Progenitor cell of endocrine pancreas (in vitro differentiated cells): Measurements from ENCODE around the gene KLRC3. TPM values are rescaled to one million over a fixed set of nuclear protein-coding genes. Genes with fewer than 3 reads are reported as not detected.

Experiments used
- DNase-seq: peaks from one replicate; pipeline ENCODE4 v3.0.0; 2021; ENCODE audit warnings: low spot score; ENCODE audit not compliant: unreplicated experiment
- H3K27ac Mint-ChIP-seq: 2 replicates; pipeline ENCODE4 v1.8.0; 2021; ENCODE audit warnings: mild to moderate bottlenecking, moderate library complexity, mixed read lengths
- H3K27me3 Mint-ChIP-seq: 2 replicates; pipeline ENCODE4 v1.8.0; 2021; ENCODE audit warnings: mixed read lengths
- H3K36me3 Mint-ChIP-seq: 2 replicates; pipeline ENCODE4 v1.8.0; 2022; ENCODE audit warnings: mixed read lengths; ENCODE audit not compliant: insufficient read depth
- H3K4me1 Mint-ChIP-seq: 2 replicates; pipeline ENCODE4 v1.8.0; 2021; ENCODE audit warnings: low read depth, mixed read lengths
- H3K4me3 Mint-ChIP-seq: 2 replicates; pipeline ENCODE4 v1.8.0; 2021; ENCODE audit warnings: low read depth, mild to moderate bottlenecking, moderate library complexity, mixed read lengths
- H3K9me3 Mint-ChIP-seq: 2 replicates; pipeline ENCODE4 v1.8.0; 2021; ENCODE audit warnings: low read depth, mixed read lengths
- CTCF ChIP-seq: fragments of 200-600 bp; sonication (generic); IDR thresholded peaks from one replicate; pipeline ENCODE4 v1.5.0; 2021; ENCODE audit warnings: antibody characterized with exemption, mild to moderate bottlenecking; ENCODE audit not compliant: unreplicated experiment
- total RNA-seq: library from RNA; stranded (reverse); gene quantifications from 2 replicates; pipeline ENCODE4 v1.2.1, GENCODE V29; 2021

The KLRC3 gene
- total RNA-seq, 1 donor from 2014 or later: not detected

DNA sequence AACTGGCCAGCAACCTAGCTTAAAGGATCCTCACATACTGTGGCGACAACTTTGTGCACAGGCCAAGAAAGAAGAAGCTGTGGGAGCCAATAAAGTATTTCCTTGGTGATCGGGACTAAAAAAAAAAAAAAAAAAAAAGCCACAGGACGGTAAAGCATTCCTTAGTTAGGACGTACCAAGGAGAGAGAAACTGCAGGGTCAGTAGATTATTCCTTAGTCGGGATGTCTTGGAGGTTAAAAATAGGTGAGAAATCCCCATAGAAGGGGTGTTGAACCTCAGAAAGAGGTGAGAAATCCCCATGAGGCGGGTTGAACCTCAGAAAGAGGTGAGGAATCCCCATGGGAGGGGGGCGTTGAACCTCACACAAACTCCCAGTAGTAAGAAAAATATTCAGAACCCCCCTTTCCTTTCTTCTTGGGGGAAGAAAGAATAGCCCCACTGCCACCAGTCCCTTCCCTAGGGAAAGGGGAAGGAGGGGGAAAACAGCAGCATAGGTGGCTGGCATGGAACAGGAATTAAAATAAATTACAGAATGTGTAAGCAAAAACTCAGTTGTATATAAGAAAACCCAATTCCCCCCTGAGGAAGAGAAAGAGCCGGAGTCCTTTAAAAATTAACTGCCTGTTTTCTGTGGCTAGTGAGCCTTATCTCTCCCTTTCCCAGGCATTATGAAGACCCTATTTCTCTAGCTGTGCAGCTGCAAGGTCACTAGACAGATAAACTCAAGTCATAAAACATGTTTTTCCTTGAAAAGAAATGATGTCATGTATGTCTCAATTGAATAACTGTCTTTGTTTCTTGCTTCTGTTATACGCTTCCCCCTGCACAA, 57.4 kb downstream of the KLRC3 start:
- no peak for TF ChIP-seq CTCF
- H3K27me3 Mint-ChIP-seq: no peaks in the 10 kb centered on the region
- H3K4me1 Mint-ChIP-seq: peaks cover 34% of the 10 kb centered on the region
- H3K9me3 Mint-ChIP-seq: peaks cover 2% of the 10 kb centered on the region
- H3K4me3 Mint-ChIP-seq: no peak overlapping the region
- peaks cover 15% of the 10 kb centered on the region for H3K36me3 Mint-ChIP-seq
- no peak overlapping the region for H3K27ac Mint-ChIP-seq
- no peak for DNase-seq

DNA sequence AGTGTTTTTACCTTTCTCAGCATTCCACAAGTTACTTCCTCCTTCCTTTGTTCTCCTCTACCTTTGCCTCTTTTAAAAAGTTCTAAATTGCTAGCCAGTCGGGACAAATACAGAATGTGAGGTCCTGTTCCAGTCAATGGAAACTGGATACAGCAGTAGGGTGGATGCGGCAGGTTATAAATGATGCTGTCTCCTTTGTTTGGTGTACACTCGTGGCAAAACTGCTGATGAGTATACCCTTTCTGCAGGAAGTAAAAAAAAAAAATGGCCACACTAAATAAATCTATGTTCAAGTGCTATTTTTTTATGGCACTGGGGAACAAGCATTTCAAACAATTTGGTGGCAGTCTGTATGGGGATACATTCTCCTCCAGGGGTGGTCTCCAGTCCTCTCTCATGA, 58.1 kb downstream of the KLRC3 start:
- no peaks in the 10 kb centered on the region for H3K27me3 Mint-ChIP-seq
- no peaks in the 10 kb centered on the region for H3K9me3 Mint-ChIP-seq
- DNase-seq: no peak
- peaks cover 11% of the 10 kb centered on the region for H3K36me3 Mint-ChIP-seq
- H3K4me1 Mint-ChIP-seq: peaks cover 32% of the 10 kb centered on the region
- H3K4me3 Mint-ChIP-seq: no peak overlapping the region
- H3K27ac Mint-ChIP-seq: no peak overlapping the region
- no peak for TF ChIP-seq CTCF

Other genes starting within 250 kb of the KLRC3 start
- gene OLR1, start 248.5 kb downstream of the KLRC3 start, total RNA-seq: not detected in 2 replicates
- gene TMEM52B, start 241.6 kb downstream of the KLRC3 start, total RNA-seq: not detected in 2 replicates
- gene GABARAPL1, start 207.7 kb downstream of the KLRC3 start, total RNA-seq: 94.2 and 96.2 TPM in 2 replicates
- gene KLRD1, start 112.7 kb downstream of the KLRC3 start, total RNA-seq: 0.20 and 0.48 TPM in 2 replicates
- gene KLRK1, start 30.6 kb downstream of the KLRC3 start, total RNA-seq: not detected in 2 replicates
- gene KLRC4, start 10.8 kb downstream of the KLRC3 start, total RNA-seq: not detected in 2 replicates
- not detected in 2 replicates for gene KLRC2, start 15.4 kb upstream of the KLRC3 start, total RNA-seq
- not detected in 2 replicates for gene KLRC1, start 32.8 kb upstream of the KLRC3 start, total RNA-seq
- 1.8 and 2.4 TPM in 2 replicates for gene EIF2S3B, start 85.3 kb upstream of the KLRC3 start, total RNA-seq
- 48.3 and 50.3 TPM in 2 replicates for gene MAGOHB, start 193.0 kb upstream of the KLRC3 start, total RNA-seq